Natural killer cell (primary cell): ENCODE measurements around the gene CDH23. TPM values are rescaled to one million over a fixed set of nuclear protein-coding genes. Genes with fewer than 3 reads are reported as not detected.
A peak's percentile ranks its signal among the peaks of the same experiment; 100 is the strongest.

ENCODE experiments used
- ATAC-seq, 3 donors: fragments of 150-1000 bp in 2 of 3; fragments of 200-7000 bp in 1 of 3; cut with Tn5 transposase; 1 replicate in 1 of 3; 2 replicates in 2 of 3; pipeline ENCODE4 v1.10.0; 2021; ENCODE audit warnings: mild to moderate bottlenecking in 2 of 3, moderate library complexity in 2 of 3
- DNase-seq, 2 donors: peaks; one replicate each; pipeline versions ENCODE4 v3.0.0 to v3.0.0-alpha.2; 2013 to 2021; ENCODE audit warnings: mixed read lengths in 1 of 2
- H3K27ac ChIP-seq: one replicate; pipeline ENCODE4 v1.5.1; 2013; ENCODE audit warnings: mild to moderate bottlenecking, low read length
- H3K27me3 ChIP-seq: one replicate; pipeline ENCODE4 v1.6.1; 2013; ENCODE audit warnings: low read length; ENCODE audit not compliant: control insufficient read depth, insufficient read depth
- H3K36me3 ChIP-seq: one replicate; pipeline ENCODE4 v1.6.1; 2013; ENCODE audit warnings: low read length; ENCODE audit not compliant: control insufficient read depth, insufficient read depth
- H3K4me1 ChIP-seq: one replicate; pipeline ENCODE4 v1.6.1; 2013; ENCODE audit warnings: low read length; ENCODE audit not compliant: control insufficient read depth, insufficient read depth
- H3K4me3 ChIP-seq: one replicate; pipeline ENCODE4 v1.5.1; 2013; ENCODE audit warnings: low read length
- H3K9me3 ChIP-seq: one replicate; pipeline ENCODE4 v1.6.1; 2013; ENCODE audit warnings: low read length; ENCODE audit not compliant: control insufficient read depth, insufficient read depth
- H3K27ac Mint-ChIP-seq, 2 donors: one replicate each; pipeline ENCODE4 v1.8.0; 2022; ENCODE audit warnings: mild to moderate bottlenecking in 2 of 2, mixed read lengths in 2 of 2, moderate library complexity in 1 of 2
- H3K27me3 Mint-ChIP-seq, 2 donors: one replicate each; pipeline ENCODE4 v1.8.0; 2022; ENCODE audit warnings: low read depth in 2 of 2, mixed read lengths in 2 of 2
- H3K36me3 Mint-ChIP-seq: one replicate; pipeline ENCODE4 v1.8.0; 2022; ENCODE audit warnings: mixed read lengths
- H3K4me1 Mint-ChIP-seq, 2 donors: one replicate each; pipeline ENCODE4 v1.8.0; 2022; ENCODE audit warnings: mixed read lengths in 2 of 2
- H3K4me3 Mint-ChIP-seq: one replicate; pipeline ENCODE4 v1.8.0; 2022; ENCODE audit warnings: mild to moderate bottlenecking, moderate library complexity, mixed read lengths
- H3K9me3 Mint-ChIP-seq, 2 donors: one replicate each; pipeline ENCODE4 v1.8.0; 2022; ENCODE audit warnings: mixed read lengths in 2 of 2
- CTCF ChIP-seq: fragments of 200-600 bp; IDR thresholded peaks from one replicate; pipeline ENCODE4 v1.8.0; 2022; ENCODE audit warnings: antibody characterized with exemption
- WGBS: methylation state at CpG from one replicate; pipeline ENCODE4 v1.1.7; 2013; ENCODE audit warnings: missing lambda C conversion rate; ENCODE audit not compliant: insufficient coverage; 5-methylcytosine and 5-hydroxymethylcytosine counted together
- intact Hi-C: fragments of 100-400 bp; cut with micrococcal nuclease; formaldehyde crosslinking; loops from one replicate; pipeline ENCODE4 v1.14.2; 2022
- total RNA-seq, 4 donors: library from RNA; stranded (reverse); fragments of 120-200 nt in 1 of 4; gene quantifications; one replicate each; pipeline versions ENCODE4 v1.2.3 to v1.2.4, GENCODE V29; 2013 to 2022

Gene CDH23
- total RNA-seq, 3 donors from 2014 or later (not counting 1 experiment from before 2014, with no cell fraction given) = 1.2 to 6.0 (median 4.3) TPM

DNA sequence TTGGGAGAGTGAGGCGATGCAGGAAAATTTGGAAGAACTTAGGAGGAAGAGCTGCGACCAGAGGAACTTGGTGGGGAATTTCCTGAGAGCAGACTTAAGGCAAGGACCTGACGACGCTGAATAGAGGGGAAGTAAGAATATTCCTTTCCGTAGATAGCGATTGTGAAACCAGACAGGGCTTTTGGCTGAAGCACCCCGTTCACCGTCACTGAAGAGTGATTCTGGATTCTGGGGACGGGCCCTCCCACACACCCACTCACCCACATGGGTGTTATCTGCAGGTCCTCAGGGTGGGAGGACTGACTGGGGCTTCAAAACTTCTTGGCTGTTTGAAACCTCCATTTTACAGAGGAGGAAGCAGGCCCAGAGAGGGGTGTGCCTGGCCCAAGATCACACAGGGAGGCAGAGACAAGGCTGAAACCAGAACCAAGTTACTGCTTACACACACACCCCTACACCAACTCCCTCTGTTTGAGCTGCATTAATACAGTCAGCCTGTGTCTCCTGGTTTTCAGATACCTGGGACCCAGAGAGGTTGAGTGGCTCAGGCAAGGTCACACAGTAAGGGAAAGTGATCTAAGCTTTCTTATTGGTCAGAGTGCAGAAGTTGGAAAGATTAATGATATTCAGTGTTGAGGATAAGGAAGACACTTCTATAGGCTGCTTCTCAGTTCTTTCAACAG, 37.2 kb upstream of the CDH23 start:
- Histone ChIP-seq H3K27ac (peak overlapping the region; percentile 3), H3K27me3 (no peaks in the 10 kb centered on the region), H3K36me3 (peaks cover 30% of the 10 kb centered on the region), H3K4me3 (no peak overlapping the region), H3K4me1 (peaks cover 20% of the 10 kb centered on the region), H3K9me3 (no peaks in the 10 kb centered on the region)
- DNase-seq (no peak), ATAC-seq (peak in 1 of 3 donors; percentile 36)
- H3K27me3 Mint-ChIP-seq = no peaks in the 10 kb centered on the region
- TF ChIP-seq CTCF = no peak
- no peaks in the 10 kb centered on the region for H3K9me3 Mint-ChIP-seq
- H3K36me3 Mint-ChIP-seq = no peaks in the 10 kb centered on the region
- intact Hi-C loops = no loop called here
- H3K27ac Mint-ChIP-seq = no peak overlapping the region
- H3K4me1 Mint-ChIP-seq = peaks cover 0 to 5% of the 10 kb centered on the region in 2 donors
- no peak overlapping the region for H3K4me3 Mint-ChIP-seq
- 59% methylated on average over 9 of the region's 9 CpGs for WGBS

GRCh38 chr10:71360735-71361134, 36.0 kb upstream of the CDH23 start:
- H3K27me3 Mint-ChIP-seq = no peaks in the 10 kb centered on the region
- no peaks in the 10 kb centered on the region for H3K9me3 Mint-ChIP-seq
- H3K36me3 Mint-ChIP-seq = no peaks in the 10 kb centered on the region
- no peak for ATAC-seq
- Histone ChIP-seq H3K4me3 (no peak overlapping the region), H3K36me3 (peaks cover 29% of the 10 kb centered on the region), H3K27me3 (no peaks in the 10 kb centered on the region), H3K9me3 (no peaks in the 10 kb centered on the region), H3K4me1 (peaks cover 20% of the 10 kb centered on the region), H3K27ac (no peak overlapping the region)
- no peak overlapping the region for H3K4me3 Mint-ChIP-seq
- H3K4me1 Mint-ChIP-seq = peaks cover 0 to 5% of the 10 kb centered on the region in 2 donors
- no peak for DNase-seq
- TF ChIP-seq CTCF = no peak
- WGBS = 89% methylated on average over 2 of the region's 2 CpGs
- intact Hi-C loops = no loop called here
- no peak overlapping the region for H3K27ac Mint-ChIP-seq

GRCh38 chr10:71361581-71361980, 35.1 kb upstream of the CDH23 start:
- no peak overlapping the region for H3K4me3 Mint-ChIP-seq
- no peaks in the 10 kb centered on the region for H3K9me3 Mint-ChIP-seq
- no peaks in the 10 kb centered on the region for H3K27me3 ChIP-seq
- no peaks in the 10 kb centered on the region for H3K9me3 ChIP-seq
- WGBS = 95% methylated on average over 7 of the region's 7 CpGs
- peaks cover 0 to 5% of the 10 kb centered on the region in 2 donors for H3K4me1 Mint-ChIP-seq
- no peak overlapping the region for H3K27ac Mint-ChIP-seq
- intact Hi-C loops = no loop called here
- H3K4me1 ChIP-seq = peaks cover 20% of the 10 kb centered on the region
- H3K27me3 Mint-ChIP-seq = no peaks in the 10 kb centered on the region
- TF ChIP-seq CTCF = no peak
- no peaks in the 10 kb centered on the region for H3K36me3 Mint-ChIP-seq
- DNase-seq (no peak), ATAC-seq (no peak)
- H3K27ac ChIP-seq = no peak overlapping the region
- no peak overlapping the region for H3K4me3 ChIP-seq
- peaks cover 24% of the 10 kb centered on the region for H3K36me3 ChIP-seq

DNA sequence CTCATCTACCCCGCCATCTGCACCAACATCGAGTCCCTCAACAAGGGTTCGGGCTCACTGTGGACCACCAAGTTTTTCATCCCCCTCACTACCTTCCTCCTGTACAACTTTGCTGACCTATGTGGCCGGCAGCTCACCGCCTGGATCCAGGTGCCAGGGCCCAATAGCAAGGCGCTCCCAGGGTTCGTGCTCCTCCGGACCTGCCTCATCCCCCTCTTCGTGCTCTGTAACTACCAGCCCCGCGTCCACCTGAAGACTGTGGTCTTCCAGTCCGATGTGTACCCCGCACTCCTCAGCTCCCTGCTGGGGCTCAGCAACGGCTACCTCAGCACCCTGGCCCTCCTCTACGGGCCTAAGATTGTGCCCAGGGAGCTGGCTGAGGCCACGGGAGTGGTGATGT, 34.6 kb upstream of the CDH23 start:
- Mint-ChIP-seq H3K27me3 (no peaks in the 10 kb centered on the region), H3K4me1 (peaks cover 0 to 5% of the 10 kb centered on the region in 2 donors), H3K9me3 (no peaks in the 10 kb centered on the region), H3K27ac (peak overlapping the region in 1 of 2 donors; percentile 27), H3K4me3 (no peak overlapping the region), H3K36me3 (no peaks in the 10 kb centered on the region)
- no peak overlapping the region for H3K27ac ChIP-seq
- TF ChIP-seq CTCF = no peak
- DNase-seq = no peak
- H3K27me3 ChIP-seq = no peaks in the 10 kb centered on the region
- no peaks in the 10 kb centered on the region for H3K9me3 ChIP-seq
- ATAC-seq = no peak
- peaks cover 21% of the 10 kb centered on the region for H3K36me3 ChIP-seq
- no peak overlapping the region for H3K4me3 ChIP-seq
- intact Hi-C loops = no loop called here
- WGBS = 95% methylated on average over 16 of the region's 16 CpGs
- H3K4me1 ChIP-seq = peaks cover 20% of the 10 kb centered on the region
